ENCODE measurements around the gene GPC3. TPM values are rescaled to one million over a fixed set of nuclear protein-coding genes. Genes with fewer than 3 reads are reported as not detected.

The GPC3 gene
- total RNA-seq, 1 donor from 2014 or later: 1,039 TPM

GRCh38 chrX:133645256-133645655 lies 340.1 kb downstream of the GPC3 start:
- Histone ChIP-seq H3K27ac (no peak overlapping the region), H3K4me1 (peaks cover 8% of the 10 kb centered on the region), H3K9me3 (ENCODE audit: low read depth) (no peaks in the 10 kb centered on the region), H4K20me1 (ENCODE audit: low read depth) (peaks cover 47% of the 10 kb centered on the region), H3K9ac (no peak overlapping the region), H3K27me3 (no peaks in the 10 kb centered on the region), H3K4me3 (no peak overlapping the region), H3F3A (ENCODE audit: low read depth) (peaks cover 10% of the 10 kb centered on the region), H3K79me2 (ENCODE audit: low read depth) (peaks cover 4% of the 10 kb centered on the region), H3K4me2 (no peak overlapping the region), H2AFZ (replicated peaks) (no peak overlapping the region), H3K36me3 (no peaks in the 10 kb centered on the region)
- Mint-ChIP-seq H3K27ac (no peak overlapping the region), H3K36me3 (no peaks in the 10 kb centered on the region), H3K9me3 (no peaks in the 10 kb centered on the region), H3K4me3 (no peak overlapping the region), H3K4me1 (peaks cover 64% of the 10 kb centered on the region), H3K27me3 (ENCODE audit: insufficient read depth, low read depth) (no peaks in the 10 kb centered on the region)
- DNase-seq (ENCODE audit: low spot score): no peak
- no peak for TF ChIP-seq EZH2phosphoT487 (IDR thresholded peaks at IDR 0.05)

- H3K27me3 Mint-ChIP-seq (ENCODE audit: insufficient read depth, low read depth): no peaks in the 10 kb centered on the region
- H3K4me1 Mint-ChIP-seq: peaks cover 44% of the 10 kb centered on the region
- H3K36me3 Mint-ChIP-seq: no peaks in the 10 kb centered on the region
- no peak overlapping the region for H3K9ac ChIP-seq
- H3K27ac Mint-ChIP-seq: peak overlapping the region; percentile 84
- H3K27ac ChIP-seq: no peak overlapping the region
- H3F3A ChIP-seq (ENCODE audit: low read depth): no peaks in the 10 kb centered on the region
- H3K9me3 ChIP-seq (ENCODE audit: low read depth): no peaks in the 10 kb centered on the region
- H3K4me1 ChIP-seq: peaks cover 5% of the 10 kb centered on the region
- H3K27me3 ChIP-seq: no peaks in the 10 kb centered on the region
- H2AFZ ChIP-seq (replicated peaks): no peak overlapping the region
- H4K20me1 ChIP-seq (ENCODE audit: low read depth): peaks cover 17% of the 10 kb centered on the region
- peak; percentile 22 for DNase-seq (ENCODE audit: low spot score)
- TF ChIP-seq CTCF (IDR thresholded peaks at IDR 0.05) (no peak), EZH2phosphoT487 (IDR thresholded peaks at IDR 0.05) (no peak), EZH2 (IDR thresholded peaks at IDR 0.05) (no peak)
- peak overlapping the region; percentile 48 for H3K4me3 Mint-ChIP-seq
- H3K79me2 ChIP-seq (ENCODE audit: low read depth): peaks cover 6% of the 10 kb centered on the region
- H3K36me3 ChIP-seq: no peaks in the 10 kb centered on the region
- H3K4me3 ChIP-seq: no peak overlapping the region
- no peak overlapping the region for H3K4me2 ChIP-seq
- no peaks in the 10 kb centered on the region for H3K9me3 Mint-ChIP-seq
These were observed 345.0 kb downstream of the GPC3 start for GRCh38 chrX:133640161-133641015.

GRCh38 chrX:133639726-133640125 lies 345.7 kb downstream of the GPC3 start:
- no peaks in the 10 kb centered on the region for H3K36me3 ChIP-seq
- Mint-ChIP-seq H3K4me3 (peak overlapping the region; percentile 48), H3K36me3 (no peaks in the 10 kb centered on the region), H3K27me3 (ENCODE audit: insufficient read depth, low read depth) (no peaks in the 10 kb centered on the region), H3K27ac (peak overlapping the region; percentile 55), H3K9me3 (no peaks in the 10 kb centered on the region), H3K4me1 (peaks cover 44% of the 10 kb centered on the region)
- DNase-seq (ENCODE audit: low spot score): no peak
- no peak overlapping the region for H3K4me2 ChIP-seq
- H3K27me3 ChIP-seq: no peaks in the 10 kb centered on the region
- H3K4me3 ChIP-seq: no peak overlapping the region
- H3K9me3 ChIP-seq (ENCODE audit: low read depth): peaks cover 6% of the 10 kb centered on the region
- no peak overlapping the region for H2AFZ ChIP-seq (replicated peaks)
- TF ChIP-seq EZH2phosphoT487 (IDR thresholded peaks at IDR 0.05) (no peak), EZH2 (IDR thresholded peaks at IDR 0.05) (no peak), CTCF (IDR thresholded peaks at IDR 0.05) (no peak)
- no peaks in the 10 kb centered on the region for H3F3A ChIP-seq (ENCODE audit: low read depth)
- no peak overlapping the region for H3K27ac ChIP-seq
- H3K9ac ChIP-seq: no peak overlapping the region
- H4K20me1 ChIP-seq (ENCODE audit: low read depth): peaks cover 22% of the 10 kb centered on the region
- peaks cover 5% of the 10 kb centered on the region for H3K4me1 ChIP-seq
- H3K79me2 ChIP-seq (ENCODE audit: low read depth): peaks cover 13% of the 10 kb centered on the region

GRCh38 chrX:133638285-133638684 lies 347.1 kb downstream of the GPC3 start:
- Histone ChIP-seq H3K27me3 (no peaks in the 10 kb centered on the region), H3K36me3 (peaks cover 3% of the 10 kb centered on the region), H2AFZ (replicated peaks) (no peak overlapping the region), H3K9ac (no peak overlapping the region), H3K9me3 (ENCODE audit: low read depth) (peaks cover 6% of the 10 kb centered on the region), H3K4me2 (no peak overlapping the region), H3F3A (ENCODE audit: low read depth) (no peaks in the 10 kb centered on the region), H4K20me1 (ENCODE audit: low read depth) (peaks cover 26% of the 10 kb centered on the region), H3K27ac (no peak overlapping the region), H3K4me1 (peaks cover 5% of the 10 kb centered on the region), H3K4me3 (no peak overlapping the region), H3K79me2 (ENCODE audit: low read depth) (peaks cover 17% of the 10 kb centered on the region)
- Mint-ChIP-seq H3K4me1 (peaks cover 44% of the 10 kb centered on the region), H3K36me3 (no peaks in the 10 kb centered on the region), H3K27me3 (ENCODE audit: insufficient read depth, low read depth) (no peaks in the 10 kb centered on the region), H3K9me3 (no peaks in the 10 kb centered on the region), H3K27ac (no peak overlapping the region), H3K4me3 (no peak overlapping the region)
- TF ChIP-seq EZH2phosphoT487 (IDR thresholded peaks at IDR 0.05) (no peak), EZH2 (IDR thresholded peaks at IDR 0.05) (no peak), CTCF (IDR thresholded peaks at IDR 0.05) (no peak)
- DNase-seq (ENCODE audit: low spot score): no peak
